B cell (primary cell): ENCODE data around the gene MOB1B. TPM values are rescaled to one million over a fixed set of nuclear protein-coding genes. Genes with fewer than 3 reads are reported as not detected.

ENCODE experiments used
- ATAC-seq: fragments of 200-7000 bp; cut with Tn5 transposase; one replicate; pipeline ENCODE4 v1.10.0; 2021; ENCODE audit warnings: low read depth, mild to moderate bottlenecking, moderate number of reproducible peaks, moderate library complexity
- CTCF ChIA-PET: fragments of 350-600 bp; sonication (Branson Sonifier 250); formaldehyde crosslinking; loops from one replicate; lab custom pipeline; 2021; ENCODE audit warnings: antibody characterized with exemption, inconsistent platforms; lab: Charles Lee
- POLR2A ChIA-PET: fragments of 350-600 bp; sonication (Branson Sonifier 250); formaldehyde crosslinking; loops from one replicate; lab custom pipeline; 2021; ENCODE audit warnings: antibody characterized with exemption; lab: Charles Lee
- DNase-seq: peaks from one replicate; pipeline ENCODE4 v3.0.0; 2013
- H2AFZ ChIP-seq: 2 replicates; pipeline ENCODE4 v1.6.1; 2012; ENCODE audit warnings: mild to moderate bottlenecking, low read depth, low read length; ENCODE audit not compliant: insufficient read depth, poor library complexity, severe bottlenecking
- H3K27ac ChIP-seq, 2 donors: 1 replicate in 1 of 2; 2 replicates in 1 of 2; pipeline ENCODE4 v1.5.1; 2012 to 2013; ENCODE audit warnings: low read length in 2 of 2, mild to moderate bottlenecking in 2 of 2, moderate library complexity in 1 of 2
- H3K27me3 ChIP-seq, 4 experiments: fragments of 200-600 bp in 1 of 4; sonication (generic) in 1 of 4; replicated peaks in 1 of 4; 1 replicate in 2 of 4; 2 replicates in 2 of 4; pipeline versions ENCODE4 v1.6.1 to v1.7.0; 2013 to 2016; ENCODE audit warnings: low read length in 3 of 4, mild to moderate bottlenecking in 2 of 4, mixed read lengths in 1 of 4, moderate library complexity in 1 of 4; ENCODE audit not compliant: insufficient read depth in 4 of 4, control insufficient read depth in 3 of 4; ENCODE audit errors: control extremely low read depth in 1 of 4
- H3K36me3 ChIP-seq, 2 experiments: replicated peaks in 1 of 2; 1 replicate in 1 of 2; 2 replicates in 1 of 2; pipeline versions ENCODE4 v1.6.1 to v1.7.1; 2013; ENCODE audit warnings: low read length in 1 of 2; ENCODE audit not compliant: insufficient read depth in 2 of 2, control insufficient read depth in 1 of 2; ENCODE audit errors: control extremely low read depth in 1 of 2, extremely low read depth in 1 of 2
- H3K4me1 ChIP-seq, 2 donors: fragments of 200-600 bp in 1 of 2; sonication (generic) in 1 of 2; 1 replicate in 1 of 2; 2 replicates in 1 of 2; pipeline versions ENCODE4 v1.5.1 to v1.6.1; 2013 to 2017; ENCODE audit warnings: low read length in 2 of 2; ENCODE audit not compliant: control insufficient read depth in 2 of 2, insufficient read depth in 2 of 2
- H3K4me2 ChIP-seq: replicated peaks from 2 replicates; pipeline ENCODE3; 2012; ENCODE audit warnings: mild to moderate bottlenecking, low read depth, low read length; ENCODE audit not compliant: poor library complexity, severe bottlenecking
- H3K4me3 ChIP-seq, 5 experiments: fragments of 200-600 bp in 1 of 5; sonication (generic) in 1 of 5; 1 replicate in 3 of 5; 2 replicates in 2 of 5; pipeline versions ENCODE4 v1.5.1 to v1.7.0; 2011 to 2016; ENCODE audit warnings: low read length in 4 of 5, mild to moderate bottlenecking in 4 of 5, low read depth in 2 of 5, control low read depth in 1 of 5, moderate library complexity in 1 of 5; ENCODE audit not compliant: insufficient read depth in 1 of 5; ENCODE audit errors: control extremely low read depth in 1 of 5, extremely low read depth in 1 of 5
- H3K79me2 ChIP-seq: fragments of 200-600 bp; sonication (generic); one replicate; pipeline ENCODE4 v1.6.0; 2016; ENCODE audit warnings: low read length; ENCODE audit not compliant: control insufficient read depth, insufficient read depth
- H3K9ac ChIP-seq: fragments of 200-600 bp; sonication (generic); 2 replicates; pipeline ENCODE4 v1.6.1; 2017; ENCODE audit warnings: mild to moderate bottlenecking, low read length, moderate library complexity
- H3K9me3 ChIP-seq, 3 donors: one replicate each; pipeline versions ENCODE4 v1.6.1 to v1.7.1; 2013; ENCODE audit warnings: low read length in 2 of 3; ENCODE audit not compliant: control insufficient read depth in 2 of 3, insufficient read depth in 1 of 3; ENCODE audit errors: control extremely low read depth in 1 of 3
- H4K20me1 ChIP-seq: 2 replicates; pipeline ENCODE4 v1.6.0; 2012; ENCODE audit warnings: mild to moderate bottlenecking, low read length; ENCODE audit not compliant: insufficient read depth, control insufficient read depth, poor library complexity, severe bottlenecking
- H3K27ac Mint-ChIP-seq: one replicate; pipeline ENCODE4 v1.8.0; 2021; ENCODE audit warnings: mixed read lengths
- H3K27me3 Mint-ChIP-seq: one replicate; pipeline ENCODE4 v1.8.0; 2021; ENCODE audit warnings: mixed read lengths
- H3K4me1 Mint-ChIP-seq: one replicate; pipeline ENCODE4 v1.8.0; 2021; ENCODE audit warnings: mixed read lengths
- H3K4me3 Mint-ChIP-seq: one replicate; pipeline ENCODE4 v1.8.0; 2021; ENCODE audit warnings: mixed read lengths
- H3K9me3 Mint-ChIP-seq: one replicate; pipeline ENCODE4 v1.8.0; 2022; ENCODE audit warnings: mixed read lengths; ENCODE audit not compliant: insufficient read depth
- CTCF ChIP-seq: fragments of 200-600 bp; IDR thresholded peaks from one replicate; pipeline ENCODE4 v1.8.0; 2022; ENCODE audit warnings: antibody characterized with exemption, mild to moderate bottlenecking
- EZH2 ChIP-seq: IDR thresholded peaks from 2 replicates; pipeline ENCODE4 v1.6.1; 2012; ENCODE audit warnings: borderline replicate concordance, low read depth, mild to moderate bottlenecking, moderate library complexity, low read length; ENCODE audit not compliant: insufficient read depth, poor library complexity, severe bottlenecking
- WGBS: methylation state at CpG from one replicate; pipeline ENCODE4 v1.1.5; 2013; ENCODE audit warnings: missing lambda C conversion rate; ENCODE audit not compliant: insufficient coverage; 5-methylcytosine and 5-hydroxymethylcytosine counted together
- intact Hi-C: fragments of 100-400 bp; cut with micrococcal nuclease; formaldehyde crosslinking; loops from one replicate; pipeline ENCODE4 v1.10.0; 2022
- polyA plus RNA-seq: library from polyadenylated mRNA; depleted of rRNA; stranded (reverse); fragments of >200 nt; gene quantifications from 2 replicates; pipeline ENCODE4 v1.2.3, GENCODE V29; 2012
- total RNA-seq, 2 donors: library from RNA; stranded (reverse); fragments of 120-200 nt in 1 of 2; gene quantifications; 1 replicate in 1 of 2; 2 replicates in 1 of 2; pipeline versions ENCODE4 v1.2.3 to v1.2.4, GENCODE V29; 2013 to 2022

The MOB1B gene
- total and polyA plus RNA-seq, 2 donors (not counting 1 experiment from before 2014, with no cell fraction given), result 2.3 to 30.4 TPM

- H3K4me2 ChIP-seq, result peak overlapping the region; percentile 36
- H3K9me3 ChIP-seq, result no peaks in the 10 kb centered on the region
- Mint-ChIP-seq H3K4me3 (no peak overlapping the region), H3K9me3 (no peaks in the 10 kb centered on the region), H3K27me3 (no peaks in the 10 kb centered on the region), H3K27ac (peak overlapping the region; percentile 76), H3K4me1 (peaks cover 53% of the 10 kb centered on the region)
- H4K20me1 ChIP-seq, result peaks cover 39% of the 10 kb centered on the region
- intact Hi-C loops, result loop anchor here (5.0 kb wide), 1 partner anchor 407 kb away; no protein-coding TSS in a partner anchor
- peaks cover 49 to 51% of the 10 kb centered on the region in 2 donors for H3K4me1 ChIP-seq
- H3K4me3 ChIP-seq, result no peak overlapping the region
- no peaks in the 10 kb centered on the region for H3K27me3 ChIP-seq
- no peak overlapping the region for H2AFZ ChIP-seq
- H3K27ac ChIP-seq, result peak overlapping the region in 1 of 2 donors; percentile 93
- no peak overlapping the region for H3K9ac ChIP-seq
- DNase-seq (no peak), ATAC-seq (no peak)
- peaks cover 2 to 17% of the 10 kb centered on the region in 2 experiments for H3K36me3 ChIP-seq
- H3K79me2 ChIP-seq, result peaks cover 89% of the 10 kb centered on the region
- ChIA-PET POLR2A (no interaction called here), CTCF (interaction anchor here (1.2 to 7.7 kb wide), 12 partner anchors 10 to 408 kb away, joined by 3 to 245 read pairs (median 4); partner anchors contain the start of gene DCK)
- WGBS, result no CpG with 5 or more reads among the region's 3 CpGs
- TF ChIP-seq EZH2 (no peak), CTCF (no peak)
Measured at GRCh38 chr4:71009086-71009485, 106.9 kb downstream of the MOB1B start.

- Histone ChIP-seq H3K4me1 (peaks cover 39 to 42% of the 10 kb centered on the region in 2 donors), H2AFZ (peak overlapping the region; percentile 49), H3K36me3 (peaks cover 2 to 17% of the 10 kb centered on the region in 2 experiments), H3K9ac (peak overlapping the region; percentile 11), H4K20me1 (peaks cover 36% of the 10 kb centered on the region), H3K27ac (peak overlapping the region in 1 of 2 donors; percentile 93), H3K79me2 (peaks cover 86% of the 10 kb centered on the region), H3K4me3 (no peak overlapping the region), H3K9me3 (no peaks in the 10 kb centered on the region), H3K4me2 (peak overlapping the region; percentile 36), H3K27me3 (no peaks in the 10 kb centered on the region)
- DNase-seq, result peak; percentile 76
- no CpG with 5 or more reads among the region's 3 CpGs for WGBS
- Mint-ChIP-seq H3K4me1 (peaks cover 49% of the 10 kb centered on the region), H3K4me3 (peak overlapping the region; percentile 59), H3K27ac (peak overlapping the region; percentile 76), H3K9me3 (no peaks in the 10 kb centered on the region), H3K27me3 (no peaks in the 10 kb centered on the region)
- peak; percentile 51 for ATAC-seq
- POLR2A ChIA-PET, result interaction anchor here (0.6 to 1.3 kb wide), 4 partner anchors 16 to 171 kb away, joined by 3 to 12 read pairs (median 3); partner anchors contain the start of genes DCK and GRSF1
- TF ChIP-seq EZH2, result no peak
- TF ChIP-seq CTCF, result peak; percentile 85
- CTCF ChIA-PET, result interaction anchor here (0.6 to 7.7 kb wide), 38 partner anchors 9 to 410 kb away, joined by 3 to 245 read pairs (median 4); partner anchors contain the start of genes DCK, GRSF1 and MOB1B
- intact Hi-C loops, result loop anchor here (1.0 to 5.0 kb wide), 5 partner anchors 17 to 408 kb away; partner anchors contain the start of genes DCK and GRSF1
Measured at GRCh38 chr4:71009890-71010588, 107.9 kb downstream of the MOB1B start.
